ENCODE results near the gene NTRK3.

Gene NTRK3

GRCh38 chr15:88006146-88006545 lies 250.4 kb downstream of the NTRK3 start:
- TF ChIP-seq ISL1 (CRISPR knock-in tag; IDR thresholded peaks at IDR 0.05) (no peak), ZNF70 (CRISPR knock-in tag; IDR thresholded peaks at IDR 0.05) (no peak), PATZ1 (CRISPR knock-in tag; IDR thresholded peaks at IDR 0.05; ENCODE audit: borderline replicate concordance) (no peak), OSR1 (CRISPR knock-in tag; IDR thresholded peaks at IDR 0.05) (no peak), TCF4 (CRISPR knock-in tag; IDR thresholded peaks at IDR 0.05; ENCODE audit: borderline replicate concordance) (no peak), BACH2 (CRISPR knock-in tag; IDR thresholded peaks at IDR 0.05; ENCODE audit: borderline replicate concordance) (no peak), ZFP3 (CRISPR knock-in tag; IDR thresholded peaks at IDR 0.05) (no peak), ZC3H10 (CRISPR knock-in tag; IDR thresholded peaks at IDR 0.05) (no peak), POU6F1 (CRISPR knock-in tag; IDR thresholded peaks at IDR 0.05; ENCODE audit: borderline replicate concordance, low read depth) (no peak), ARNTL (CRISPR knock-in tag; IDR thresholded peaks at IDR 0.05; ENCODE audit: borderline replicate concordance, low read depth) (no peak), TSHZ2 (CRISPR knock-in tag; IDR thresholded peaks at IDR 0.05) (no peak)
- ATAC-seq = no peak

GRCh38 chr15:88004399-88004798 lies 252.1 kb downstream of the NTRK3 start:
- TF ChIP-seq ZNF565 (CRISPR knock-in tag; conservative IDR thresholded peaks at IDR 0.05; ENCODE audit: low read depth) = no peak
- no peak for TF ChIP-seq ESRRG (CRISPR knock-in tag; IDR thresholded peaks at IDR 0.05)
- TF ChIP-seq ISL1 (CRISPR knock-in tag; IDR thresholded peaks at IDR 0.05) = no peak
- no peak for TF ChIP-seq POU6F1 (CRISPR knock-in tag; IDR thresholded peaks at IDR 0.05; ENCODE audit: borderline replicate concordance, low read depth)
- no peak for TF ChIP-seq OSR1 (CRISPR knock-in tag; IDR thresholded peaks at IDR 0.05)
- TF ChIP-seq ZNF70 (CRISPR knock-in tag; IDR thresholded peaks at IDR 0.05) = no peak
- TF ChIP-seq PATZ1 (CRISPR knock-in tag; IDR thresholded peaks at IDR 0.05; ENCODE audit: borderline replicate concordance) = no peak
- TF ChIP-seq GLIS3 (CRISPR knock-in tag; IDR thresholded peaks at IDR 0.05) = no peak
- no peak for TF ChIP-seq ZC3H10 (CRISPR knock-in tag; IDR thresholded peaks at IDR 0.05)
- no peak for TF ChIP-seq RARB (CRISPR knock-in tag; IDR thresholded peaks at IDR 0.05)
- no peak for TF ChIP-seq TOX (CRISPR knock-in tag; IDR thresholded peaks at IDR 0.05; ENCODE audit: borderline replicate concordance)
- no peak for TF ChIP-seq ZNF8 (CRISPR knock-in tag; IDR thresholded peaks at IDR 0.05)
- no peak for TF ChIP-seq CSRNP3 (CRISPR knock-in tag; IDR thresholded peaks at IDR 0.05)
- TF ChIP-seq TSHZ2 (CRISPR knock-in tag; IDR thresholded peaks at IDR 0.05) = no peak
- no peak for TF ChIP-seq TCF4 (CRISPR knock-in tag; IDR thresholded peaks at IDR 0.05; ENCODE audit: borderline replicate concordance)
- TF ChIP-seq BACH2 (CRISPR knock-in tag; IDR thresholded peaks at IDR 0.05; ENCODE audit: borderline replicate concordance) = no peak
- no peak for TF ChIP-seq CREB5 (CRISPR knock-in tag; IDR thresholded peaks at IDR 0.05; ENCODE audit: low read depth)

More at GRCh38 chr15:88004399-88004798, 252.1 kb downstream of the NTRK3 start:
- ATAC-seq = no peak

All from SK-N-SH treated with all-trans-retinoic acid at 6 μM for 48 hours (cell line).